SHP77 (cell line): ENCODE results near the gene PAIP1.
"Not testable (repeated sequence)": the region's sequence is repeated elsewhere in the genome, so short reads cannot be mapped to it uniquely, and the experiment has no call there.

Experiments
- DNase-seq, 2 experiments: peaks; one replicate each; lab custom pipeline; 2025; lab: John Stamatoyannopoulos, UW

Gene PAIP1

GRCh38 chr5:43570450-43571158 is 13.7 kb upstream of the PAIP1 start:
- DNase-seq, result no peak

GRCh38 chr5:43569236-43569746 is 12.4 kb upstream of the PAIP1 start:
- DNase-seq, result no peak

GRCh38 chr5:43567967-43568366 is 11.1 kb upstream of the PAIP1 start:
- no peak for DNase-seq

GRCh38 chr5:43565043-43565442 is 8.2 kb upstream of the PAIP1 start:
- DNase-seq, result no peak

- DNase-seq, result no peak
Measured at GRCh38 chr5:43564289-43564850, 7.5 kb upstream of the PAIP1 start.

- DNase-seq, result no peak
Measured at GRCh38 chr5:43563321-43563720, 6.4 kb upstream of the PAIP1 start.

GRCh38 chr5:43561356-43561755 is 4.5 kb upstream of the PAIP1 start:
- no peak for DNase-seq

- DNase-seq, result no peak
Measured at GRCh38 chr5:43560128-43560527, 3.3 kb upstream of the PAIP1 start.

- DNase-seq, result not testable (repeated sequence)
Measured at GRCh38 chr5:43556607-43556856, 345 bp downstream of the PAIP1 start.

GRCh38 chr5:43555895-43556606 is 826 bp downstream of the PAIP1 start:
- DNase-seq, result peak; percentile 37 to 59

GRCh38 chr5:43554497-43554896 is 2.4 kb downstream of the PAIP1 start:
- no peak for DNase-seq

- no peak for DNase-seq
Measured at GRCh38 chr5:43553381-43553780, 3.5 kb downstream of the PAIP1 start.

GRCh38 chr5:43551731-43552130 is 5.1 kb downstream of the PAIP1 start:
- no peak for DNase-seq

GRCh38 chr5:43549272-43549671 is 7.6 kb downstream of the PAIP1 start:
- DNase-seq, result not testable (repeated sequence)

- no peak for DNase-seq
Measured at GRCh38 chr5:43548358-43548757, 8.5 kb downstream of the PAIP1 start.

GRCh38 chr5:43547532-43547931 is 9.3 kb downstream of the PAIP1 start:
- no peak for DNase-seq

GRCh38 chr5:43543434-43543833 is 13.4 kb downstream of the PAIP1 start:
- DNase-seq, result no peak

- no peak for DNase-seq
Measured at GRCh38 chr5:43540746-43541145, 16.1 kb downstream of the PAIP1 start.

- DNase-seq, result no peak
Measured at GRCh38 chr5:43536972-43537371, 19.9 kb downstream of the PAIP1 start.

- no peak for DNase-seq
Measured at GRCh38 chr5:43533646-43534045, 23.2 kb downstream of the PAIP1 start.

GRCh38 chr5:43530648-43531047 is 26.2 kb downstream of the PAIP1 start:
- DNase-seq, result no peak

GRCh38 chr5:43523662-43524072 is 33.2 kb downstream of the PAIP1 start:
- DNase-seq, result no peak

- DNase-seq, result no peak
Measured at GRCh38 chr5:43520615-43521014, 36.3 kb downstream of the PAIP1 start.
